ENCODE data around the gene FAM229A.

FAM229A gene

DNA sequence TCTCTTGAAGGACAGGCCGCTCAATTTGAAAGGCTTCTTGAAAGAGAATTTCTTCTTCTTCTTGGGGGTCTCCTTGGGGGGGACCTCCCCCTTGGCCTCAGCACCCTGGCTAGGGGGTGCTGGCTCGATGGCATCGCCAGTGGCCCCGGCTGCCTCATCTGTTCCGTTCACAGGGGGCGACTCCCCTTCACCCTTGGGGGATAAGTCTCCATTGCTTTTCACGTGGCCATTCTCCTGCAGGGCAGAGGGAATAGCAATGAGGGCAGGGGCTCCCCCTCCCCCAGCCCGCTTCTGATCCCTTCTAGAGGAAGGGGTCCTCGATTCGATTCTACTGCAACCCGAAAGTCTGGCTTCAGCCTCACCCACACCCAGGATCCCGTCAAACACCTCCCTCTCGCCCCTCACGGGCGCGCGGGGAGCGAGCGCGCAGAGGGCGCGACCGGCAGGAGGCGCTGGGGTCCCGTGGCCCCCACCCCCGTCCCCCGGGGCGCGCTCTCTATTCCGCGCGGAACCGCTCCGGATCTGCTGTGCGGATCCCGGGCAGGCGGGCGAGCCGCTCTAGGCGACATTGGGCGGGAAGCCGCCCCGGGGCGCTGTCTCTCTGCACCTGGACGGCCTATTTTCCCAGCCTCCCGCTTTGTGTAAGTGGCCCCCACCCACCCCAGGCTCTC lies 27.3 kb downstream of the FAM229A start:
- peak overlapping the region; percentile 84 for H3K4me3 ChIP-seq (ENCODE audit: low read length)
- TF ChIP-seq, protein P1, sequence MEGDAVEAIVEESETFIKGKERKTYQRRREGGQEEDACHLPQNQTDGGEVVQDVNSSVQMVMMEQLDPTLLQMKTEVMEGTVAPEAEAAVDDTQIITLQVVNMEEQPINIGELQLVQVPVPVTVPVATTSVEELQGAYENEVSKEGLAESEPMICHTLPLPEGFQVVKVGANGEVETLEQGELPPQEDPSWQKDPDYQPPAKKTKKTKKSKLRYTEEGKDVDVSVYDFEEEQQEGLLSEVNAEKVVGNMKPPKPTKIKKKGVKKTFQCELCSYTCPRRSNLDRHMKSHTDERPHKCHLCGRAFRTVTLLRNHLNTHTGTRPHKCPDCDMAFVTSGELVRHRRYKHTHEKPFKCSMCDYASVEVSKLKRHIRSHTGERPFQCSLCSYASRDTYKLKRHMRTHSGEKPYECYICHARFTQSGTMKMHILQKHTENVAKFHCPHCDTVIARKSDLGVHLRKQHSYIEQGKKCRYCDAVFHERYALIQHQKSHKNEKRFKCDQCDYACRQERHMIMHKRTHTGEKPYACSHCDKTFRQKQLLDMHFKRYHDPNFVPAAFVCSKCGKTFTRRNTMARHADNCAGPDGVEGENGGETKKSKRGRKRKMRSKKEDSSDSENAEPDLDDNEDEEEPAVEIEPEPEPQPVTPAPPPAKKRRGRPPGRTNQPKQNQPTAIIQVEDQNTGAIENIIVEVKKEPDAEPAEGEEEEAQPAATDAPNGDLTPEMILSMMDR (conservative IDR thresholded peaks at IDR 0.05; ENCODE audit: low read depth, low read length): peak; percentile 67
- no peak for DNase-seq (ENCODE audit: low read depth)

DNA sequence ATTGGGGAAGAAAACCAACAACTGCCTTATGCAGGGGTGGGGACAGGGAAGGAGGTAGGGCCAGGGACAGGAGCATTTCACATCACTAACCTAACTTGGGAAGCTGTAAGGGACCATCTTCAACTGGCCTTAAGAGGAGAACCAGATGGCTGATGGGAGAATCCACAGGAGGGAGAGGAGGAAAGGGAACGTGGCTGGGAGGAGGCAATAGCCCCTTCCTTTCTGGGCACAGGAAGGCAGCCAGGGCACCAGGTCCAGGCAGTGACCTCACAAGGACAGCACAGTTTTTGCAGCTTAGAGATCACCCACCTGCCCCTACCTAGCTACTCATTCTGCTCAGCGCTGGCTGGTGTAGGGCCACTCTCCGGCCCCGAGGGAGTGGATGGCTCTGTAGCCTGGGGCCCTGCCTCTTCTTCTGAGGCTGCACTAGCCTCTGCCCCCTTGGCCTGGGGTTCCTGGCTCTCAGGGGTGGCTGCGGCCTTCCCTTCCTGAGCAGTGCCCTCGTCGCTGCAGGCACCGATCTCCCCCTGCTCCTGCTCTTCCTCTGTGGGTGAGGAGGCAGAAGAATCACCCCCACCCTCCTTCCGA lies 27.9 kb downstream of the FAM229A start:
- TF ChIP-seq, protein P1 (conservative IDR thresholded peaks at IDR 0.05; ENCODE audit: low read depth, low read length): no peak
- H3K4me3 ChIP-seq (ENCODE audit: low read length): peak overlapping the region; percentile 84
- DNase-seq (ENCODE audit: low read depth): no peak

DNA sequence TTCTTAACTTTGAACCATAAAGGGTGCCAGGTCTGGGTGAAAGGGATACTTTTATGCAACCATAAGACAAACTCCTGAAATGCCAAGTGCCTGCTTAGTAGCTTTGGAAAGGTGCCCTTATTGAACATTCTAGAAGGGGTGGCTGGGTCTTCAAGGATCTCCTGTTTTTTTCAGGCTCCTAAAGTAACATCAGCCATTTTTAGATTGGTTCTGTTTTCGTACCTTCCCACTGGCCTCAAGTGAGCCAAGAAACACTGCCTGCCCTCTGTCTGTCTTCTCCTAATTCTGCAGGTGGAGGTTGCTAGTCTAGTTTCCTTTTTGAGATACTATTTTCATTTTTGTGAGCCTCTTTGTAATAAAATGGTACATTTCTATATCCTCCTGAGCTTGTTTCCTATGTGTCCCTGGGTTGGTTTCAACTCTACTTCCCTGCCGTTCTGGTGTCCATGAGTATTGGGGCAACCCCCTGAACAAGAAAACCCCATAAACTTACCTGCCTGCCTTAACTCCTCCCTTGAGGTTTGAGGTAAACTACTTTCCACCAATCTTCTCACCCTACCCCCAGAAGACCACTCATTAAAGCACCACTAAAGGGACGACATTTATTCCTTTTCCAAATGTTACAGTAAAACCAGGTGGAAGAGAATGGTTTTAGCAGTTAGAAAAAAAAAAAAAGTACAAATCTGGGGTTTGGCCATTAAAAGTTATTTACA lies 28.9 kb downstream of the FAM229A start:
- no peak for DNase-seq (ENCODE audit: low read depth)
- peak overlapping the region; percentile 84 for H3K4me3 ChIP-seq (ENCODE audit: low read length)
- TF ChIP-seq, protein P1 (conservative IDR thresholded peaks at IDR 0.05; ENCODE audit: low read depth, low read length): no peak

DNA sequence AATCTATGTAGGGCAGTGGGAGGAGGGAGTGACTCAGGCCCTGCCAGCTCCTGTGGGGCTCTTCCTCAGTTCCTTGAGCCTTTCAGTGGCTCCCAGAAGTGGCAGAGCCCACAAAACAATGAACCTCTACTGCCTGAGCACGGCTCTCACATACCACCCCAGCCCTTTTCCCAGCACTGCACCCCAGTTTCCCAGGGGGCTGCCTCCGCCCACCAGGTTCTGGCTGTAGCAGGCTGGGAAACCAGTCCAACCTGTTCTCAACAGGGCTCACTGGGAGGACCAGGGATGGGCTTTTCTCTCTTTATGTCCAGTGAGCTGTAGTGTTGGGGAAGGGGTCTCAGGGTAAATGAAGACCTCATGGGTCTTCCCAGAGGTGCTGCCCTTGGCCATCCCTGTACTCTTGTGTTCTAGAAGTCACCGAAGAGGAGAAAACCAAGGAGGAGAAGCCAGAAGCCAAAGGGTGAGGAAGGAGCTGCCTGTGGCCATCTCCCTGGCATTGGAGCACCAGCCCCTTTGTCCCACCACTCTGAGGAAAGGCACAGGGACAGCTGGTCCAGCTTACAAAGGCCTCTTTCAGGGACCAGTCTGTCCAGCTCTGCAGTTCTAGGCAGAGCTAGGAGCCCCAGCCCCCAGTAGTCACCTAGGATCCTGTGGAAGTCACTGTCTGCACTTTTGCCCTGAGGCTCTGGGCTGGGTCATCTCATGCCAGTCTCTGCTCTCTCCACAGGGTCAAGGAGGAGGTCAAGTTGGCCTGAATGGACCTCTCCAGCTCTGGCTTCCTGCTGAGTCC lies 29.8 kb downstream of the FAM229A start:
- no peak for DNase-seq (ENCODE audit: low read depth)

DNA sequence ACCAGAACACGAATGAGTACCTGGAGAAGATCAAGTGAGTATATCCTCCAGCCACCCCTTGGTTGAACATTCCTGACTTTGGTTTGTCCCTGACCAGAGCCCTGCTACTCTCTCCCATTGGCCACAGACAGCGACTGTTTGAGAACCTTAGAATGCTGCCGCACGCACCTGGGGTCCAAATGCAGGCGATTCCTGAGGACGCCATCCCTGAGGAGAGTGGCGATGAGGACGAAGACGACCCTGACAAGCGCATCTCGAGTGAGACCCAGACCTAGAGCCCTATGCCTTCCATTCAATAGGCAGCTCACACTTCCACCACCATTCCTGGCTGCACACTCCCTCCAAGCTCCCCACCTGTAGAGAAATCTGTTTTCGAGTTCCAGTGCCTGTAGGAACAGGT lies 30.7 kb downstream of the FAM229A start:
- H3K4me3 ChIP-seq (ENCODE audit: low read length): no peak overlapping the region
- no peak for DNase-seq (ENCODE audit: low read depth)
- TF ChIP-seq, protein P1 (conservative IDR thresholded peaks at IDR 0.05; ENCODE audit: low read depth, low read length): no peak

More for the DNA sequence above, 29.8 kb downstream of the FAM229A start:
- TF ChIP-seq, protein P1 (conservative IDR thresholded peaks at IDR 0.05; ENCODE audit: low read depth, low read length): no peak
- no peak overlapping the region for H3K4me3 ChIP-seq (ENCODE audit: low read length)

DNA sequence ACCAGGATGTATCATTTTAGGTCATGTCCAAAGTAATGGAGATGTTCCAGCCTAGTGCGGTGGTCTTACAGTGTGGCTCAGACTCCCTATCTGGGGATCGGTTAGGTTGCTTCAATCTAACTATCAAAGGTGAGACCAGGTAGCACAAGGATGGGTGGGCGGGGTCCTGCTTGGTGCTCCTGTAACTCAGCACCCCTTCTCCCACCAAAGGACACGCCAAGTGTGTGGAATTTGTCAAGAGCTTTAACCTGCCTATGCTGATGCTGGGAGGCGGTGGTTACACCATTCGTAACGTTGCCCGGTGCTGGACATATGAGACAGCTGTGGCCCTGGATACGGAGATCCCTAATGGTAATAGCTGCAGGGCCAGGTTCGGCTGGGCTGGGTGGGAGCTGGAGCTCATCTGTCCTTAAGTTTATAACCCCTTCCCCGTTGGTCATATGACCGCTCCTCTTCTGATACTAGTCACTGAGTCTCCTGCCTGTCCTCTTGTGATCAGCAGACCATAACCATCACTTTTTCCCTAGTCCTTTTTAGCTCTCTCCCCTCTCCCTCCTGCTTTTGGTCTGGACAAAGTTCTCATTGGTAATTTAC lies 31.6 kb downstream of the FAM229A start:
- no peak overlapping the region for H3K4me3 ChIP-seq (ENCODE audit: low read length)
- TF ChIP-seq, protein P1 (conservative IDR thresholded peaks at IDR 0.05; ENCODE audit: low read depth, low read length): no peak
- DNase-seq (ENCODE audit: low read depth): no peak

All from retinal pigment epithelial cell (primary cell).